Endothelial cell of umbilical vein (primary cell): ENCODE results near the gene PYY. TPM values are rescaled to one million over a fixed set of nuclear protein-coding genes. Genes with fewer than 3 reads are reported as not detected.
A peak's percentile ranks its signal among the peaks of the same experiment; 100 is the strongest.

Experiments used
- BruUV-seq: library from RNA; stranded (reverse); fragments of 400-500 nt; replicated peaks from 2 replicates; lab custom pipeline; 2021; lab: Mats Ljungman, UMichigan
- CTCF ChIA-PET: fragments of 300-600, 350-600 bp; sonication (Branson Sonifier 250); formaldehyde crosslinking; loops from one replicate; lab custom pipeline; 2021; ENCODE audit warnings: antibody characterized with exemption, inconsistent platforms; lab: Charles Lee
- POLR2A ChIA-PET: fragments of 300-600, 350-600 bp; sonication (Branson Sonifier 250); formaldehyde crosslinking; loops from one replicate; lab custom pipeline; 2021; ENCODE audit warnings: antibody characterized with exemption, inconsistent platforms; lab: Charles Lee
- DNase-seq: peaks from one replicate; pipeline ENCODE4 v3.0.0-alpha.2; 2011; ENCODE audit warnings: low read depth, low spot score
- FAIRE-seq: peaks from 2 replicates; lab custom pipeline; 2011; peaks lifted over from hg19 to GRCh38; lab: Jason Lieb, UNC
- H2AFZ ChIP-seq: 2 replicates; pipeline ENCODE4 v1.6.0; 2012; ENCODE audit warnings: low read depth, low read length, control low read depth, inconsistent platforms
- H3K27ac ChIP-seq: 2 replicates; pipeline ENCODE4 v1.5.1; 2011; ENCODE audit warnings: low read depth, mild to moderate bottlenecking, control low read depth, low read length, moderate library complexity; ENCODE audit not compliant: insufficient read depth
- H3K27me3 ChIP-seq, 2 experiments: 2 replicates each; pipeline versions ENCODE4 v1.6.0 to v1.6.1; 2011; ENCODE audit warnings: low read length in 2 of 2, mixed read lengths in 1 of 2; ENCODE audit not compliant: control insufficient read depth in 2 of 2, insufficient read depth in 2 of 2
- H3K36me3 ChIP-seq, 2 experiments: 2 replicates in 1 of 2; 3 replicates in 1 of 2; pipeline ENCODE4 v1.5.1; 2011; ENCODE audit warnings: low read length in 2 of 2, mild to moderate bottlenecking in 1 of 2, moderate library complexity in 1 of 2; ENCODE audit not compliant: control insufficient read depth in 2 of 2, insufficient read depth in 2 of 2; ENCODE audit errors: extremely low read depth in 1 of 2
- H3K4me1 ChIP-seq: 3 replicates; pipeline ENCODE4 v1.5.1; 2011; ENCODE audit warnings: mild to moderate bottlenecking, low read length; ENCODE audit not compliant: control insufficient read depth, insufficient read depth; ENCODE audit errors: extremely low read depth
- H3K4me2 ChIP-seq: 2 replicates; pipeline ENCODE4 v1.6.1; 2011; ENCODE audit warnings: low read length, control low read depth, mixed read lengths; ENCODE audit not compliant: insufficient read depth
- H3K4me3 ChIP-seq, 3 experiments: fragments of 200-600 bp in 1 of 3; sonication (generic), shearing (Covaris generic) in 1 of 3; replicated peaks in 1 of 3; 2 replicates each; pipeline ENCODE4 v1.5.1; 2011 to 2016; ENCODE audit warnings: control low read depth in 3 of 3, low read length in 3 of 3, mild to moderate bottlenecking in 2 of 3, inconsistent platforms in 1 of 3, low read depth in 1 of 3, moderate library complexity in 1 of 3; ENCODE audit not compliant: insufficient read depth in 1 of 3
- H3K79me2 ChIP-seq: 2 replicates; pipeline ENCODE4 v1.6.0; 2012; ENCODE audit warnings: low read length, inconsistent platforms; ENCODE audit not compliant: control insufficient read depth, insufficient read depth
- H3K9ac ChIP-seq: replicated peaks from 2 replicates; pipeline ENCODE3; 2011; ENCODE audit warnings: low read length, control low read depth; ENCODE audit not compliant: insufficient read depth; ENCODE audit errors: extremely low read depth
- H3K9me1 ChIP-seq: replicated peaks from 3 replicates; pipeline ENCODE4 v1.6.0; 2011; ENCODE audit warnings: mild to moderate bottlenecking, low read length; ENCODE audit not compliant: control insufficient read depth, insufficient read depth; ENCODE audit errors: extremely low read depth
- H3K9me3 ChIP-seq: replicated peaks from 2 replicates; pipeline ENCODE4 v1.5.1; 2012; ENCODE audit warnings: low read length, inconsistent platforms; ENCODE audit not compliant: control insufficient read depth, insufficient read depth
- H4K20me1 ChIP-seq: replicated peaks from 2 replicates; pipeline ENCODE3; 2011; ENCODE audit warnings: mild to moderate bottlenecking, low read length; ENCODE audit not compliant: control insufficient read depth, insufficient read depth; ENCODE audit errors: extremely low read depth
- EZH2 ChIP-seq: IDR thresholded peaks from 2 replicates; pipeline ENCODE4 v1.6.1; 2012; ENCODE audit warnings: borderline replicate concordance, low read depth, mild to moderate bottlenecking, moderate library complexity, low read length, inconsistent platforms; ENCODE audit not compliant: severe bottlenecking
- GATA2 ChIP-seq: IDR thresholded peaks from 2 replicates; pipeline ENCODE4 v1.7.0; 2011; ENCODE audit warnings: low read depth, mild to moderate bottlenecking, moderate library complexity, mixed read lengths, low read length; ENCODE audit not compliant: insufficient read length, insufficient read depth
- POLR2A ChIP-seq: IDR thresholded peaks from 2 replicates; pipeline ENCODE4 v1.6.1; 2012; ENCODE audit warnings: low read depth, mild to moderate bottlenecking, control low read depth, low read length
- dilution Hi-C: fragments of 300-500 bp; cut with MboI; formaldehyde crosslinking; loops from one replicate; pipeline ENCODE4 v1.15.0; 2019; ENCODE audit warnings: low sequenced_read_pairs; ENCODE audit not compliant: extremely low pct_ligation_motif_present
- intact Hi-C: fragments of 100-400 bp; cut with micrococcal nuclease; formaldehyde crosslinking; loops from one replicate; pipeline ENCODE4 v1.10.0; 2022
- polyA plus RNA-seq, 4 experiments: library from polyadenylated mRNA; depleted of rRNA in 3 of 4; stranded (reverse) in 3 of 4; unstranded in 1 of 4; fragments of >200 nt; gene quantifications; 2 replicates each; pipeline versions ENCODE4 v1.2.1 to v1.2.3, GENCODE V29; 2011 to 2012; ENCODE audit warnings: missing spikeins in 1 of 4
- total RNA-seq: library from RNA; stranded (reverse); gene quantifications from 2 replicates; pipeline ENCODE4 v1.2.3, GENCODE V29; 2021

The PYY gene
- total and polyA plus RNA-seq, 2 donors (not counting 3 experiments of a cell fraction or from before 2014, with no cell fraction given) = not detected

GRCh38 chr17:43906951-43907424 is 46.8 kb downstream of the PYY start:
- intact Hi-C loops = no loop called here
- H3K79me2 ChIP-seq = no peaks in the 10 kb centered on the region
- H3K4me2 ChIP-seq = peak overlapping the region; percentile 23
- peaks cover 3% of the 10 kb centered on the region for H3K4me1 ChIP-seq
- POLR2A ChIA-PET = no interaction called here
- peaks cover 41 to 51% of the 10 kb centered on the region in 2 experiments for H3K27me3 ChIP-seq
- DNase-seq = no peak
- CTCF ChIA-PET = interaction anchor here (0.8 to 1.4 kb wide), 2 partner anchors 29 to 37 kb away, joined by 3 to 4 read pairs; no protein-coding TSS in a partner anchor
- H3K4me3 ChIP-seq = peak overlapping the region in 1 of 3 experiments; percentile 9
- no peaks in the 10 kb centered on the region for H3K9me1 ChIP-seq
- H3K9ac ChIP-seq = no peak overlapping the region
- H2AFZ ChIP-seq = peak overlapping the region; percentile 11
- FAIRE-seq = no peak
- TF ChIP-seq GATA2 (no peak), EZH2 (peak; percentile 94)
- no peaks in the 10 kb centered on the region for H3K9me3 ChIP-seq
- dilution Hi-C loops = no loop called here
- H4K20me1 ChIP-seq = no peaks in the 10 kb centered on the region
- no peak overlapping the region for H3K27ac ChIP-seq
- no peaks in the 10 kb centered on the region for H3K36me3 ChIP-seq
- BruUV-seq = no TSS peak

GRCh38 chr17:43905985-43906852 is 47.5 kb downstream of the PYY start:
- FAIRE-seq (no peak), DNase-seq (no peak)
- TF ChIP-seq EZH2 (peak; percentile 80), POLR2A (no peak)
- ChIA-PET POLR2A (no interaction called here), CTCF (no interaction called here)
- no peaks in the 10 kb centered on the region for H3K9me1 ChIP-seq
- H2AFZ ChIP-seq = no peak overlapping the region
- BruUV-seq = no TSS peak
- H3K79me2 ChIP-seq = no peaks in the 10 kb centered on the region
- no peak overlapping the region for H3K4me3 ChIP-seq
- peaks cover 36 to 51% of the 10 kb centered on the region in 2 experiments for H3K27me3 ChIP-seq
- no peak overlapping the region for H3K9ac ChIP-seq
- H3K9me3 ChIP-seq = no peaks in the 10 kb centered on the region
- no peak overlapping the region for H3K4me2 ChIP-seq
- no peak overlapping the region for H3K27ac ChIP-seq
- intact Hi-C loops (no loop called here), dilution Hi-C loops (no loop called here)
- H3K4me1 ChIP-seq = peaks cover 3% of the 10 kb centered on the region
- no peaks in the 10 kb centered on the region for H4K20me1 ChIP-seq
- H3K36me3 ChIP-seq = no peaks in the 10 kb centered on the region
